GM21515 (cell line): Measurements from ENCODE around the gene PADI4.
"Not testable (repeated sequence)": the region's sequence is repeated elsewhere in the genome, so short reads cannot be mapped to it uniquely, and the experiment has no call there.

Experiments
- ATAC-seq: cut with Tn5 transposase; IDR thresholded peaks from one replicate; pipeline ENCODE4 v1.9.1; 2021; ENCODE audit not compliant: unreplicated experiment

Gene PADI4

DNA sequence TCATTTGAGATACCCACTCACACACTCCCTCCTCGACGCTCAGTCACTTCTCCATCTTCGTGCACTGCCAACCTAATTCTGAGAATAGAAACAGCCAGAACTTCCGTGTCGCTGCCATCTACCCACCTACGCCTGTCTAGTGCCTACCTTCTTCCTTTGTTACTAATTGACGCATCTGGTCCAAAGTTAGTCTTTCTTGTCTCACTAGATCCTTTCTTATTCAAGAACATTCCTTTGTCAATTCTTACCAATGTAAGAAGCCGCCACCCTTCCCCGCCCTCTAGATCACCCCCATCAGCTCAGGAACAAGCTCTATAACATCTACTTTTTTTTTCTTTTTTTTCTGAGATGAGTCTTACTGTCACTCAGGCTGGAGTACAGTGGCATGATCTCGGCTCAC is 67.7 kb downstream of the PADI4 start:
- no peak for ATAC-seq

DNA sequence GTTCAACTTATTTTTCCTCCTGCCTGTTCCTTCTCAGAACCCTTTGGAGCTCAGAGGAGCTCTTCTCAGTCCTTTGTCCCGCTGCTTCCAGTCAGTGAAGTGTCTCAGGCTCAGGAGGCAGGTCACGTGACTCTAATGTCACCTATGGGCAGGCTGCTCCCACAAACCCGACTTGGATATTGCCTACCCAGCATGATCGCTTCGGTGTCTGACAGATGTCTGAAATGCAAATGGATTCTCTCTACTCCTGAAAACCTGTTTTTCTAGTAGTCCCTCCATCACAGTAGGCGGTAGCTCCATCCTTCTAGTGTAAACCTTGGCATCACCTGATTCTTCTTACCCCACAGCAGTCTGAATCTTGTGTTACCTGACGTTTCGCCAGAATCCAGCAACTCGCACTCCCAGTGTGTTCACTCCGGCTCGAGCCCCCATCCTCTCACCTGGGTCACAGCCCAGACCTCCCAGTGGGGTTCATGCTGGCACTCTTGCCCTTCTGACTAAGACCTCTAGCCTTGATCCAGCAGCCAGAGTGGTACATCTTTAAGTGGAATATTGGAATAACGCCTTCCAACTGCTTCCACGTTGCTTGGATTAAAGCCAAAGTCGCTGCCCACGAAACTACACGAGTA is 69.4 kb downstream of the PADI4 start:
- ATAC-seq, result no peak

DNA sequence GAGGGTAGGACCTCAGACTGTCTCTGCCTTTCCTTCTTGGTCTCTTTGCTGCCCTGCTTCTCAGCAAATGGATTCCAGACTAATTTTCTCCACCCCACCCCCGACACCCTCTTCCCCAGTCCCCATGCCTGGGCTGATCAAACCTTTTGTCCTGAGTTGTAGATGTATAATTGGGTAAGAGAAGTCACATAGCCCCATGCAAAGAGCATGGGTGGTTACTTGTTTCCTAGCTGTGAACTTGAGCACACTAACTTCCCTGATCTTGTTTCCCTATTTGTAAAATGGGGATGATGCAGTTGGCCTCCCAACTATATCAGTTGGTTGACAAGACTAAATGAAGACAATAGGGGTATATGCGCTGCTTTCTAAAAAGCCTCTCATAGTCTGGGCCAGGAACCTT is 73.2 kb downstream of the PADI4 start:
- no peak for ATAC-seq

DNA sequence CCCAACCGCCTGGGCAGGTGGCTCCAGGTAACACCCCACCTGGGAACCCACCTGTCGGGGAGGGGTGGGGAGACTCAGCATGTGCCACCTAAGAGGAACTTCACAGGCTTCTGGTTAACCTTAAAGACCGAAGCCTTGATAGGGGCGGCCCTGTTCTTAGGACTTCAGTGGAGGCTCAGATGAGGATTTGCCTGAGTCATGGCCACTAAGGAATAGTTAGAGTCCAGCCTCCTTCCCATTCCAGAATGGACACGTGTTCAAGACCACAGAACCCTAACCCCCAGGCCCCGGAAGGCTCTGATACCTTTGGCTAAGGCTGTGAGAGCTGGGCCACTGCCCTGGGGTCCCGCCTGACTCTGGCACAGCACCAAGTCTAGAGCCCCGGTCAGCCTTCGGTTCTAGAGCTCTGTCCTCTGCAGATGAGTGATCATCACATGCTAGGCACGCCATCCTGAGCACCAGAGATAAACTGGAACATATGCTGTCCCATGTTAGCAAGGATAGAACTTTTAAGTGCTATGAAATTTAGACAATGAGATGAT is 84.3 kb downstream of the PADI4 start:
- ATAC-seq, result no peak

DNA sequence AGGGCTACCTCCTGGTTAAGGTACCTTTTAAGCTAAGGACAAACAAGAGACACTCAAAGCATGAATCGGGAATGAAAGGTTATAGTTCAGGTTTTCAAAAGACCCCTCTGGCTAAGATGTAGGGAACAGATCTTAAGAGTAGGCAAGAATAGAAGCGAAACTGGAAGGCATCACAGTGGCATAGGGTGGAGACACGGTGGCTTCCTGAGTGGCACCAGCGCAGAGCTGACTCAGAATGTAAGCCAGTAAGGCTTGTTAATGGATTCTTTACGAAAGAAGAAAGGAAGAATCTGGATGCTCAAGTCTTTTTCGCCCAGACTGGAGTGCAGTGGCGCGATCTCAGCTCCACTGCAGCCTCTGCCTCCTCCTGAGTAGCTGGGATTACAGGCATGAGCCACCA is 85.2 kb downstream of the PADI4 start:
- ATAC-seq, result no peak

DNA sequence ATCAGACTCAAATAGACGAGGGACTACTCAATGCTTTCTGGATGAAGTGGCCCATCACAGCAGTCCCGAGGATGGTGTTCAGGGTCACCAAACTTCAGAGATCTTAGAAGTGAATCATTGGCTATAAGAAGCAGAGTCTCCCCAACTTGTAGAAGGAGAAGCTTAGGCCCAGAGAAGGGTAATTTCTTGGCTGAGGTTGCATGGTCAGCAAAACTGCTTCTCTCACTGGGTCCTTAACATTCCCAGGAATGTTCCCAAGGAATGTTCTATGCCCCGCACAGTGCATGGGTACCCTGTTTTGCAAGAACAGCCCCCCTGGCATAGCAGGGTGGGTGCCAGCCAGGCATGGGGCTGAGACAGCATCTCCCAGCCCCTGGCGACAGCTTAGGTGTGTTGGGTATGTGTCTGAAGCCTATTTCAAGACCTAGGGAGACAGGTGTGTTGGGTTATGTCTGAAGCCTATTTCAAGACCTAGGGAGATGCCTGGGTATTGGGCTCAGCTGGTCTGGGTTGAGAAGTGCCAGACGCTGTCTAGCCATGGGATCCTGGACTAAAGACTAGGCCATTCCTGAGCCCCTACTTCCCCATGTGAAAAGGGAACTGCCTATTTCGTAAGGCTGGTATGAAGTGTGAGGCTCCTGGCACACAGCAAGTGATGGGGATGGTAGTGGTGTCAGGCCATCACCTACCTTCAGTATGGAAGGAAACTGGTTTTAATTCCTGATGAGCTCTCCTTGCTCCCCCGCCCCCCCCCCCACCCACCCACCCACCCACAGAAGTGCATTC is 90.1 kb downstream of the PADI4 start:
- ATAC-seq, result no peak

DNA sequence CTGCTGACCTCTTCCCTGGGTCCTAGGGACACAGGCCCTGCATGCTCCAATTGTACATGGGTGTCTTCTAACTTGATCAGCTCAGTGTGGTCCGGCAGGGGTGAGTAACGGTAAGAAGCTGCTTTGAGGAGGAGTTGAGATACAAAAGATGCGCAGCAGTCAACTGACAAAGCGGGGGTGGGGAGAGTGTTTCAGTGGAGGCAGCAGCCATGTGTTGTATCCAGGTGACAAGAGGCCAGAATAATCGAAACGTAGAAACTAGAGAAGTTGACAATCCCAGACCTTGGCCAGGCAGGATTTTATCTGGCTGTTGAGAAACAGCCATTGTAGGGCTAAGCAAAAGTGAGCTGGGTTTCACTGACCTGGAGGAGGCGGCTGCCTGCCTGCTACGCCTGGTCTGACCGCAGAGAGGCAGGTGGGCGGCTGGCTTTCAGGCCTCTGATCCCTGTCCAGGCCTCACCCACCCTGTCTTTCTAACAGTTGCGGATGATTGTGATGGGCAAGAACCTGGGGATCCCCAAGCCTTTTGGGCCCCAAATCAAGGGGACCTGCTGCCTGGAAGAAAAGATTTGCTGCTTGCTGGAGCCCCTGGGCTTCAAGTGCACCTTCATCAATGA is 92.8 kb downstream of the PADI4 start:
- no peak for ATAC-seq

DNA sequence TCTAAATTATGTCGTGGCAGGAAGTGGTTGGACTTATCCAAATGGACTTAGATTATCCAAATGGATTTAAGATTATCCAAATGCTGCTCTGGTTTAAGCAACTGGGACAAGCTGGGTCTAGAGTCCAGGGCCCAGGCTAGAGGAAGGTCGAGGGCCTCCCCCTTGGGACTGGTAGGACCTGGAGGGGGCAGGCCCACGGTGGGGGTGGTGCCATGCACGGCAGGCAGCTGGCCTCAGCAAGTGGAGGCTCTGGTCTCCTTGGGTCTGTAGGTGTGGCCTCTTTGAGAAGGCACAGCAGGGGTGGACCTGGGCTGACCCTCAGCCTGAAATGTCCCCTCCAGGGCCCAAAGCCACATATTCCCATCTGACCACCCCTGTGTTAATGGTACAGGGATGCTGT is 93.8 kb downstream of the PADI4 start:
- ATAC-seq, result no peak

DNA sequence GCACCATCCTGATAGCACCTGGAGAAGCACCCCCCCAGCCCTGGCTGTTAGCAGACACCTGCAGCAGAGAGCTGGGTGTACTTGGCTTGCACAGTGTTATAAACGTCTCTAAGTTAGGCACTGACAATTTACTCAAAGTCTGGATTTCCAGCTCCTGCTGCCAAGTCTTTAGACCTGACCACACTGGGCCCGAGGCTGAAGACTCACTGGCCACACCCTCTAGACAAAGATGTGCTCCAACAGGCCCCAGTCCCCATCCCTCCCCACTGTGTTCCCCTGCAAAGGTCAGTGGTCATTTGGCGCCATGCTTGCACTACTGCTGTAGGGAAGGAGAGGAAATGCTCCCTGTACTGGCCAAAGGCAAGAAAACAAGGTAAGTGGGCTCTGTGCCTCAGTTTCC is 95.1 kb downstream of the PADI4 start:
- no peak for ATAC-seq

DNA sequence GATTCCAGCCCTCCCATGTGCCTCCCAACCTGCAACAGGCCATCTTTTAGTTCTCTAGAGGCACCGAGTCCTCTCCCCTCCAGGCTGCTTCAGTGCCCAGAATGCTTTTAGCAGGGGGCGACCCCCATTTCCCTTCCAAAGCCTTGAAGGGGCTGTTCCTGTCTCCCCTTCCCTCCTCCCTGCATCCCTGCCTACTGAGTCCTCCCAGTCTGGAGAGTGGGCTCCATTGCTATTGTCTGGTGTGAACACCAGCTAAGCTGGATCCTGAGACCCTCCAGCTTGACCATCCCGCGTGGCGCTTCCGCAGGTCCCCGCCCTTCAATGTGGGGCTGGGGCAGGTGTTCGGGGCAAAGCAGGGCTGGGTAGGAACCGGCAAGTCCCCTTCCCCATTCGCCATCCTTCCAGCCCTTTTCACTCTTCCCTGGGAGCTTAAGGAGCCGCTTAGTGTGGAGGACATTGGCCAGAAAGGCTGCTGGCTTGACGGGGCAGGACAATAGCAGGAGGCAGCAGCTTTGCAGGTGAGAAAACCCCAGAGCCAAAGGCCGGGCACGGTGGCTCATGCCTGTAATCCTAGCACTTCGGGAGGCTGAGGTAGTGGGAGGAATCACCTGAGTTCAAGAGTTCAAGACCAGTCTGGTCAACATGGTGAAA is 96.2 kb downstream of the PADI4 start:
- ATAC-seq, result no peak

DNA sequence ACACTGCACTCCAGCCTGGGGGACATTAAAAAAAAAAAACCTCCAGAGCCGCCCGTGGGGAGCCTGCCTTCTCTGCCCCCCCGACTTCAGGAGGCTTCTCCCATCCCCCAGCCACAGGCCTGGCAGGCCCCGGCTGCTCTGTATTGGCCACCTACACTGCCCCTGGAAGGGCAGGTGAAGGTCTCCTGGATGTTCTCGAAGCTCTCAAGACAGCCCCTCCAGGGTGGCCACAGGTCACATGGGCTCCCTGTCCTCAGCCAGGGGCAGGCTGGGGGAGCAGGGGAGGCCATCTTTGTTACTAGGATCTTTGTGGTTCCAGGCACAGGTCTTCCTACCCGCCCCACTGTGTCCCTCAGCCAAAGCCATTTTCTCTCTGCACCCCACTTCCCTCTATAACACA is 96.8 kb downstream of the PADI4 start:
- ATAC-seq, result no peak

DNA sequence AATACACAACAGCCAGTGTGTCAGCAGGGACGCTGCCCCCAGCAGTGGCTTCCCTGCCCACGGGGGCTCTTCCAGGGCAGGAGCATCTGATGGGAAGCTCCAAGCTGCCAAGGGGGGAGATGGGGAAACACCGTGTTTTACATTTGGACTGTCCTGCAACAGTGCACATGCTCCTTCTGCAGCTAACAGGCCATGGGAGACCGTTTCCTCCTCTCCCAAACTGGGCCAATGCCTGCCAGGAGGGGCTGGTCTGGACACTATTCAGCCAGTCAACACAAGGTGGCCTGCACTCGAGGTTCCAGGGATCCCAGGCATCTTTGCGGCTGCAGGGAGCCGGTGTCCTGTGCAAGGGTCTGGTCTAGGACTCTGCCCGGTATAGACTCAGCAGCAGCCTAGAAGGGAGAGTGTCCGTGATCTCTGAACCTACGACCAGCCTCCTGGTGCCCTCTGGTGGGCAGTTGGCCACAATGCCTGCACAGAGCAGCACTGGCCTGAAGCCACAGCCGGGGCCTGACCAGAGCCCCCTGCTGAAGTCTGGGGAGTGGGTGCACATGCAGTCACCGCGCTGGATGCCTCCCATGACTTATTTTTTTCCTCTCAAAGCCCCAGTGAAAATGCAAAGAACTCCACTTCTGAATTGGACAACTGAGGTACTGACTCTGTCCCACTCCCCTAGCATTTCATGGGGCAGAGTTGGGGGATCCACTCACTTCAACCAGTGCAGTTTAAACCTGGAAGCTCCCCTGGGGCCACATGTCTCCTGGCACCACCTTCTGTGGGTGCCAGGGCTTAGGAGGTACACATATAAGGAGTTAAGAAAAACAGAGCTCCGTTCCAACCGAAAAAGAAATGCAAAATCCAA is 98.1 kb downstream of the PADI4 start:
- no peak for ATAC-seq

DNA sequence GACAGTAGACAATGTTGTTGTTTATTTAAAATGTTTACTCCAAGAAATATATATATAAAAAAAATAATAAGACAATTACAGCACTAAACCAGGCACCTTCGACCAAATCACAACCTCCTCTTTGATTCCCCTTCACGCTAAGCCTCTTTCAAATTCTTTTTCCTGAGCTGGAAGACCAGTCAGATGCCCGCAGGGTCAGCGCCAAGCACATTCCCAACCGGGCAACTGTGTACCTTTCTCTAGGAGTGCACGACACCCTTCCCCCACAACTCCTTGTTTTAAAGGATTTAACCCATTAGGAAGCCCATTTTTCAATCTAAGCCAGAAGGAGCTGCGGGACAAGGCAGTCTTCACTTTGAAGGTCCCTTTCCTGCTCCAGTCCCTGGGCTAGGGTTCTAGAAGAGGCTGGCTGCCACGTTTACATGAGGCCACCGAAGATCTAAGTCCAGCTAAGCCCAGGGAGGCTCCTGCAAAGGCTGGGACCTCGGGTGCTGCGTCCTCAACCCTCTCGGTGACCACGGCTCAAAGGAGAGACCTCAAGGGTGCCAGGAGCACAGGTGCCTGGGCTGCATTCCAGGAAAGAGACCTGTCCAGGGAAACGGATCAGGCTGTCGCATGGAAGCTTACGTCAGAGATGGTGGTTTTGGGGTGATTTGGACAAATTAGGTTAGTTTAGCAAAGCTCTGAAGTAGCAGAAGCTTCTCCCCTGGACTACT is 98.9 kb downstream of the PADI4 start:
- ATAC-seq, result not testable (repeated sequence)

DNA sequence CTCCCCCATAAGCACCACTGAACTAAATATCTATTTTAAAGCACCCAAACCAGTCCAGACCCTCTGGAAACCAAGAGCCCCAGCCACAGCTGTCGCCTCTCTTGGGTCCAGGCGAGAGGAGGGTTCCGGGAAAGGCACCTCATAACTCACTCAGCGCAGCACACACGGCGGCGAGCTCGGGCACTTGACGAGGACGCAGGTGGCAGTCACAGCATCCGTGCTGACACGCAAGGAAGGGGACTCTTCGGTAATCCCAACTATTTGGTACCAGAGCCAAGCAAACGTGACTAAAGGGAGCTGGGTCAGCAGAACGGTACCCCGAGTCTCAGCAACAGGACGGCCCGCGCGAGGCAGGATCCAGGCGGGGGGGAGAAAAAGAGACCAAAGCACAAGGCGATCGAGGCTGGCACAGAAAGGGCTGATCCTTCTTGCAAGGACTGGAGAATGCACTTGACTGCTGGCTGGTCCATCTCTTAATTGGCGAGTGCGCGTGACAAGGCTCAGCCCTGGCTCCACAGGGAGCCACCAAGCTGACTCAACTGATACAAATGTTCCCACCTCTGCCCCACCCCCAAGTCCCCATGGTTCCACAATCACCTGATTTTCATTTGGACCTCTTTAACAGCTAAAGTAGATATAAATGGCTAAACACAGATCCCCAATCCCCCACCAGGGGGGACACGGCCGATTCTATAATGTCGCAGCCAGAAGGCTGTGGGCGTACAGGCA is 100.0 kb downstream of the PADI4 start:
- not testable (repeated sequence) for ATAC-seq

DNA sequence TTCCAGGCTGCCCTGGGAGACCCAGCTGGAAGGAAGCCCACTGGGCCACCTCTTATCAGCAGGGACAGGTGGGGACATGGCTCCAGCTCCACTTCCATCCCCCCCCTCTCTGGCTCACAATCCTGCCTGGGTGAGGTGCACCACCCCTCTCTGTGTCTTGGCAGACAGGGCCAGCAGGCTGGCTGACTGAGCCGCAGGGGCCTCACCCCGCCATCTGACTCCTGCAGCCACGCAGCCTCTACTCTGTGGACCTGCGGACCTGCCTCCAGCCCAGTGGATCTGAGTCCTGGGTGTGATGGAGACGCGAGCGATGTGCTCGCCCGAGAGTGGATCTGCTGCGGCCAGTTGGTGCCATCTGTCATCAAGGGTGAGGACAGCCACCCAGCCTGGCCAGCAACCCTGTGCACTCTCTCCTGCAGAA is 101.4 kb downstream of the PADI4 start:
- ATAC-seq, result no peak

DNA sequence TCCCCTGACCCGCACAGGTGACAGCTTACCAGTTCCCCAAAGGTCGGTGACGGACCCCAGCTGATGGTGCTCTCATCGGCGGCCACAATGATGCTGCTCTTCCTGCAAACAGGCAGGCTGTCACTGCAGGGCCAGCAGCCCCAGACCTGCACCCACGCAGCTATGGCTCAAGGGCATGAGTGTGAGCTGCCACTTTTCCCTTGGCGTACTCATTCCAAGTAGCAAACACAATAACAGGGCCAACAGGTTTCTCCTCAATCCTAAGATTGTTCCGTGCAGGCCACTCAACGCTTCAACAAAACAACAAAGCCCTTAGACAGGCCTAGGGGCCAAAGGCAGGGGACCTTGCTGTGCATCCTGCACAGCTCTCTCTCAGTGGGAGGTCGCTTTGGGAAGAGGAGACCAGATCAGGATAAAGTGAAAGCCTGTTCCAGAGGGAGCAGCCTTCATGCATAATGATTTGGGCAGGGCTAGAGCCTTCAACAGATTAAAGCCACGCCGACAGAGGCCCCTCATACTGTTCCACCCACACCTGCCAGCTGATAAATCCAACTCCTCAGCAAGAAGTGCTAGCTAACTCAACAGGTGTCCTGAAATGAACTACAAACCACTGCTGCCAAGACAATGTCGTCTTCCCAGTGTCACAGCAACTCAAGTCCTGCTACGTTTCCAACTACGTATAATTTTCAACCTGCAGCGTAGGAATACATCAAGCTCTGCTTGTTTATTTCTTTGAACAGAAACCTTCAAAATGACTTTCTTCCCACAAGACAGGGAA is 104.3 kb downstream of the PADI4 start:
- no peak for ATAC-seq
